Stomach (tissue), 9 donors: ENCODE measurements around the gene SMIM11. TPM values are rescaled to one million over a fixed set of nuclear protein-coding genes. Genes with fewer than 3 reads are reported as not detected.

Source experiments
- DNase-seq, 2 donors: peaks; one replicate each; pipeline versions ENCODE4 v3.0.0 to v3.0.0-alpha.2; 2013 to 2019
- H3K27ac ChIP-seq, 5 donors: fragments of 200-600 bp in 4 of 5; sonication (generic) in 4 of 5; one replicate each; pipeline ENCODE4 v1.5.1; 2013 to 2019; ENCODE audit warnings: mild to moderate bottlenecking in 1 of 5, moderate library complexity in 1 of 5
- H3K27me3 ChIP-seq, 3 donors: fragments of 200-600 bp; sonication (generic); one replicate each; pipeline ENCODE4 v1.5.1; 2017 to 2019; ENCODE audit warnings: mixed run types in 1 of 3
- H3K36me3 ChIP-seq, 4 donors: fragments of 200-600 bp; sonication (generic); 1 replicate in 3 of 4; 2 replicates in 1 of 4; pipeline ENCODE4 v1.5.1; 2016 to 2019
- H3K4me1 ChIP-seq, 4 donors: fragments of 200-600 bp; sonication (generic); one replicate each; pipeline ENCODE4 v1.5.1; 2016 to 2019
- H3K4me3 ChIP-seq, 4 donors: fragments of 200-600 bp; sonication (generic) in 3 of 4; one replicate each; pipeline ENCODE4 v1.5.1; 2016 to 2019; ENCODE audit warnings: mild to moderate bottlenecking in 1 of 4
- H3K9me3 ChIP-seq, 4 donors: fragments of 200-600 bp; sonication (generic); one replicate each; pipeline ENCODE4 v1.5.1; 2016 to 2019
- CTCF ChIP-seq, 7 experiments: fragments of 450-650 bp in 4 of 7; fragments of 200-600 bp in 3 of 7; sonication (generic) in 3 of 7; IDR thresholded peaks; one replicate each; pipeline ENCODE4 v1.5.1; 2016 to 2019; ENCODE audit warnings: antibody characterized with exemption in 7 of 7, control low read depth in 2 of 7, mild to moderate bottlenecking in 1 of 7
- EP300 ChIP-seq: sonication (generic); formaldehyde crosslinking; IDR thresholded peaks from one replicate; pipeline ENCODE4 v1.6.1; 2017; ENCODE audit warnings: antibody characterized with exemption
- POLR2A ChIP-seq, 4 donors: fragments of 450-650 bp; IDR thresholded peaks; one replicate each; pipeline ENCODE4 v1.6.1; 2016; ENCODE audit warnings: antibody characterized with exemption in 4 of 4, control low read depth in 2 of 4, mild to moderate bottlenecking in 1 of 4, moderate library complexity in 1 of 4
- POLR2AphosphoS5 ChIP-seq, 3 donors: sonication (generic); formaldehyde crosslinking; IDR thresholded peaks; one replicate each; pipeline ENCODE4 v1.6.1; 2016; ENCODE audit warnings: antibody characterized with exemption in 3 of 3
- WGBS, 5 donors: extraction: QIAGEN DNeasy Blood & Tissue Kit in 3 of 5; methylation state at CpG; one replicate each; pipeline versions ENCODE4 v1.1.5 to v1.1.7; 2013 to 2018; 5-methylcytosine and 5-hydroxymethylcytosine counted together
- intact Hi-C: fragments of 100-400 bp; cut with DNase I; formaldehyde crosslinking; loops from one replicate; pipeline ENCODE4 v1.15.1; 2023; ENCODE audit warnings: low total_unique reads
- polyA plus RNA-seq, 3 donors: library from polyadenylated mRNA; stranded (reverse); fragments of 200-250 nt; gene quantifications; one replicate each; pipeline ENCODE4 v1.2.3, GENCODE V29; 2013
- total RNA-seq, 5 donors: library from RNA; depleted of rRNA; stranded (reverse); fragments of >200 nt; gene quantifications; one replicate each; pipeline versions ENCODE4 v1.1.0 to v1.2.3, GENCODE V29; 2014 to 2016
- donor health status: healthy with polysubstance abuse.
- donor health status: Bipolar disorder and iron deficiency.
- donor health status: healthy.

SMIM11 gene
- total and polyA plus RNA-seq, 8 donors, result 1.2 to 29.5 (median 16.2) TPM; not detected in 1

- H3K27ac ChIP-seq, result no peak overlapping the region
- 86 to 90% (median 89%) methylated on average over 13 of the region's 13 CpGs for WGBS, 5 donors
- H3K27me3 ChIP-seq, result no peaks in the 10 kb centered on the region
- TF ChIP-seq POLR2A (IDR thresholded peaks at IDR 0.05) (no peak), EP300 (no peak), CTCF (IDR thresholded peaks at IDR 0.05) (no peak), POLR2AphosphoS5 (IDR thresholded peaks at IDR 0.05) (no peak)
- no peaks in the 10 kb centered on the region for H3K36me3 ChIP-seq
- H3K9me3 ChIP-seq, result no peaks in the 10 kb centered on the region
- DNase-seq, result no peak
- H3K4me1 ChIP-seq, result peaks cover 0 to 25% (median 10%) of the 10 kb centered on the region in 4 donors
- intact Hi-C loops, result no loop called here
- no peak overlapping the region for H3K4me3 ChIP-seq
These were observed 42.1 kb upstream of the SMIM11 start for GRCh38 chr21:34333121-34333739.

GRCh38 chr21:34335316-34335715, 40.0 kb upstream of the SMIM11 start:
- TF ChIP-seq POLR2AphosphoS5 (IDR thresholded peaks at IDR 0.05) (peak in 1 of 3 donors; percentile 8), EP300 (no peak), POLR2A (IDR thresholded peaks at IDR 0.05) (no peak), CTCF (IDR thresholded peaks at IDR 0.05) (no peak)
- intact Hi-C loops, result no loop called here
- peaks cover 0 to 25% (median 10%) of the 10 kb centered on the region in 4 donors for H3K4me1 ChIP-seq
- no peaks in the 10 kb centered on the region for H3K36me3 ChIP-seq
- no peak overlapping the region for H3K4me3 ChIP-seq
- 64 to 70% (median 65%) methylated on average over 5 to 6 of the region's 6 CpGs for whole genome bisulfite sequencing, 5 donors
- H3K27me3 ChIP-seq, result no peaks in the 10 kb centered on the region
- no peak for DNase-seq
- H3K9me3 ChIP-seq, result no peaks in the 10 kb centered on the region
- H3K27ac ChIP-seq, result no peak overlapping the region

- Histone ChIP-seq H3K27me3 (no peaks in the 10 kb centered on the region), H3K36me3 (no peaks in the 10 kb centered on the region), H3K4me1 (peaks cover 0 to 25% (median 10%) of the 10 kb centered on the region in 4 donors), H3K27ac (peak overlapping the region in 2 of 5 donors; percentile 40 to 69), H3K9me3 (no peaks in the 10 kb centered on the region), H3K4me3 (no peak overlapping the region)
- TF ChIP-seq CTCF (IDR thresholded peaks at IDR 0.05) (no peak), POLR2AphosphoS5 (IDR thresholded peaks at IDR 0.05) (no peak), EP300 (no peak)
- peak in 1 of 2 donors; percentile 38 for DNase-seq
- intact Hi-C loops, result no loop called here
- 52 to 69% (median 65%) methylated on average over 5 of the region's 5 CpGs for WGBS, 5 donors
These were observed 39.1 kb upstream of the SMIM11 start for GRCh38 chr21:34336245-34336644.

GRCh38 chr21:34336756-34337391, 38.4 kb upstream of the SMIM11 start:
- Histone ChIP-seq H3K36me3 (no peaks in the 10 kb centered on the region), H3K4me1 (peaks cover 0 to 25% (median 10%) of the 10 kb centered on the region in 4 donors), H3K9me3 (no peaks in the 10 kb centered on the region), H3K27ac (peak overlapping the region in 2 of 5 donors; percentile 40 to 69), H3K27me3 (no peaks in the 10 kb centered on the region), H3K4me3 (no peak overlapping the region)
- DNase-seq, result peak; percentile 32 to 46
- 41 to 56% (median 48%) methylated on average over 9 to 13 of the region's 13 CpGs for WGBS, 5 donors
- intact Hi-C loops, result no loop called here
- TF ChIP-seq CTCF (IDR thresholded peaks at IDR 0.05) (no peak), EP300 (no peak), POLR2AphosphoS5 (IDR thresholded peaks at IDR 0.05) (no peak), POLR2A (IDR thresholded peaks at IDR 0.05) (no peak)
